ENCODE results near the gene MTUS2.

Gene MTUS2

DNA sequence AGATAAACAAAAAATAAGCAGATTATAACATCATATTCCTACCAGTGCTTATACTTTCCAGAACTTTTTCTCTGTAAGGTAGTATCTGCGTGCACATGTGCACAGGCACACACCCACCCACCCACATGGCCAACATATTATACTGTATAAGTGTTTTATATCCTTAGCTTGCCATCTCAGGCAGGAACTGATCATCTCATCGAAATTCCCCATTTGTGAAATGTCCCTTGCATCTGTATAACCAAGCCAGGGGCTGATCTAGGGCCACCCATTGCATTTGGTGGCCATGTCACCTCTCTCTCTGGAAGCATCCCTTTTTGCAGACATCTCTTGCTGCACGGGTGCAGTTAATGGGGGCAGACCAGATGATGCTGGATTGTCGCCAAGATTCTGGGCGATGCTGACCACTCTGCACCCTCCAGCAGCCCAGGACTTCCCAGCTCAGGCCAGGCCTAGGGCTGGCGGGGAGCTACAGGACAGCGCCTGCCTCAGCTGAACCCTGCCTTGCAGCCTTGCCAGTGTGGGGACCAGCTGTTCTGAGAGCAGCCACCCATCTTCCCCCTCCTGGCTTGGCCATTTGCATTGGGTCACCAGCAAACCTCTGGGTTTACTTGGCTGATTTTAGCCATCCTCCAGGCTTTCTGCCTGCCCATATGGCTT is 679.5 kb downstream of the MTUS2 start:
- in situ Hi-C loops (cut with MboI; ENCODE audit: low sequenced_read_pairs): loop anchor here (25.0 kb wide), 1 partner anchor 213 kb away; no protein-coding TSS in a partner anchor

DNA sequence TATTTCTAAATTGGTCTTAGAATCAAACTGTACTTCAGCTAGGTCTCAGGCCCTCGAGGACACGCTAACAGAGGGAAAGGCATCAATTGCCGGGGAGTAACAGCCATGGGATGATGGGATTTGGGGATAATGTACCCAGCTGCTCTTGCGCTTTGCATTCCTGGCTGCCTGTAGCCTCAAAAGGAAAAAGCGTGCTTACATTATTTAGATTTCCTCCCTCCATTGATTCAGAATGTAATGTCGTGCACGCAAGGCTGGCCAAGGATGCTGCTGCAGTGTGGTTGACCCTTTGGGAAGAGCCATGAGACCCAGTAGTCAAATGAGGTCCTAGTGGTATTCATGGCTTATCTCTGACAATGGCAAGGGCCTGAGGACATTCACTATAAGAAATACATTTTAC is 680.2 kb downstream of the MTUS2 start:
- in situ Hi-C loops (cut with MboI; ENCODE audit: low sequenced_read_pairs): loop anchor here (25.0 kb wide), 1 partner anchor 212 kb away; no protein-coding TSS in a partner anchor

DNA sequence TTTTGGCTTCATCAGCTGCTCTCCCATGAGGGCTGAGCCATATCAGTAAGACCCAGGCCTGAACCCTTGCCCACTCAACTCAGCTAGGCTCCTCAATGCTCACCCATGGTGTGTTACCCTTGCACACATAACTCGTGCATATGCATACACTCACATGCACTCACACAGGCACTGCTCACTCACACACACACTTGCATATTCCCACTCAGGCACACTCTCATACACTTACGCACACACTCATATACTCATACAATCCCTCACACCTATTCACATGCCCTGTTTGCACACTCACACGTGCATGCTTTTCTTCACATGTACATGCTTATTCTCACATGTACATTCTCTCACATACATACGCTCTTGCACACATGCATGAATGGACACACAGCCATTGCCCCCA is 681.5 kb downstream of the MTUS2 start:
- in situ Hi-C loops (cut with MboI; ENCODE audit: low sequenced_read_pairs): loop anchor here (25.0 kb wide), 1 partner anchor 211 kb away; no protein-coding TSS in a partner anchor

DNA sequence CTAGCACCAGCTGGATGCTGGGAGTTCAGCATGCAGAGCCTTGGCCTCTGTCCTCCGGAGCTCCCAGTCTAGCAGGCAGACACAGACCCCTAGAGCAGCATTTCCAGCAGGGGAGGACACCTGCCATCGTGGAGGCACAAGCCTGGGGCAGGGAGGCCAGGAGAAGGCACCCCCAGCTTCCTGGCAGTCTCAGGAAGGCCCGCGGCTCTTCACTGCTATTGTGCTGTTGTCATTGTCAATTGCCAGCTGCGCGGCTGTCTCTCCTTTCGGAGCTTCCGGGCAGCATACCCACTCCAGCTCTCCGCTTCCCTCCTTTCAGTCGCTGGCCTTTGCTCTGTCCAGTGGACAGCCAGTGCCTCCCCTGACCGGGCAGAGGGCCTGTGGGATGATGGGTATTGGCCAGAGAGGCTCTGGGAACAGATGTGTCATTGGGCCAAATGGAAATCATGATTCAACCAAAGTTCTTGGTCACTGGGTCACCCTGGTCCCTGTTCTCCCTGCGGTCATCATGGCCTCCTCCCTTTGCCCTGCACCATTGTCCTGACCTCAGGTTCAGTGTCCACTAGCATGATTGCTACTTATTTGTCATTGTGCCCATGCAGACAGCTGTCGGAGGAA is 682.4 kb downstream of the MTUS2 start:
- in situ Hi-C loops (cut with MboI; ENCODE audit: low sequenced_read_pairs): loop anchor here (25.0 kb wide), 1 partner anchor 210 kb away; no protein-coding TSS in a partner anchor

DNA sequence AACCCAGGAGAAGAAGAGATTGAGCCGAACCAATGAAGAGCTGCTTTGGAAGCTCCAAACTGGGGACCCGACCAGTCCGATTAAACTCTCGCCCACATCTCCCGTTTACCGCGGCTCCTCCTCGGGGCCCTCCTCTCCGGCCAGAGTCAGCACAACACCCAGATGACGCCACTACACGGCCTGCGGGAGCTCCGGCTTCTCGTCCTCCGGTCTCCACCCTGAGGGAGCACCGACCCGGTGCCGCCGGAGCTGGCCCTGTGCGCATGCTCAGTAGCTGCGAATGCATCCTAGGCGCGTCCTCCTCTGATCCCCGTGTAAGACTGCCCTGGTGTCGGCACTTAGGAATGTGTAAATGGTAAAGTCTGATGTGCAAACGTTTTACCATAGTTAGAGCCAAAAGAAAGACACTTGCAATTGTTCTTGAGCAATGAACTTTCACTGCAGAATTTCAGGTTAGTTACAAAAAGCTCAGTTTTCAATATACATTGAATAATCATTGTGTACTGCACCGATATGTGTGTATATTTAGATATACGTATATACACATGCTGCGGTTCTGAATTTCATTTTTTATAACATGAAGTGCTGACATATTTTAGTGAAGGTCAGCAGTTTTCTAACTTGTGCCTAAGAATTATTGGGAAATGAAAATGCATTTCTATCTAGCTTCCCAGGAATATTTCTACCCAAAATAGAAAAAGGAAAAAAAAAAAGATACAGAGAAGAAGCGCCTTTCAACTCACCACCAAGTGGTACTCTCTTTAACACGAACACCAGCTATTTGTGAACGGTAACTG is 683.1 kb downstream of the MTUS2 start:
- in situ Hi-C loops (cut with MboI; ENCODE audit: low sequenced_read_pairs): loop anchor here (25.0 kb wide), 1 partner anchor 209 kb away; no protein-coding TSS in a partner anchor

DNA sequence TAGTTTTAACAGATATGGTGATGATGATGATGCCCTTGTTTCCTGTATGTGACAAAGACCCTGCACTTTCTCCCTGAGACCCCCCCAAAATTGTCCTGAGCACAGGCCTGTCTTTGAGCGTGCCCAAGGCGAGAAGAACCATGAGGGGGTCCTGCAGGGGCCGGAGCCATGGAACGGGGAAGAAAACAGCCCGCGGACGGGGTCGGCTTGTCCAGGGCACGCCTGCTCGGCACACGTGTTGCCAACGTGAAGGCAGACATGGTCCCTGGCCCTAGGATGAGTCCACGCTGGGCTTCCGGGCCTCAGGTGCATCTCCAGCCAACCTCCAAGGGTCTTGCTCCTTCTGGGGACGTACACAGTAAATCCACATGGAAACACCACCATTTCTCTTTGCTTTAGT is 684.6 kb downstream of the MTUS2 start:
- in situ Hi-C loops (cut with MboI; ENCODE audit: low sequenced_read_pairs): loop anchor here (25.0 kb wide), 1 partner anchor 208 kb away; no protein-coding TSS in a partner anchor

DNA sequence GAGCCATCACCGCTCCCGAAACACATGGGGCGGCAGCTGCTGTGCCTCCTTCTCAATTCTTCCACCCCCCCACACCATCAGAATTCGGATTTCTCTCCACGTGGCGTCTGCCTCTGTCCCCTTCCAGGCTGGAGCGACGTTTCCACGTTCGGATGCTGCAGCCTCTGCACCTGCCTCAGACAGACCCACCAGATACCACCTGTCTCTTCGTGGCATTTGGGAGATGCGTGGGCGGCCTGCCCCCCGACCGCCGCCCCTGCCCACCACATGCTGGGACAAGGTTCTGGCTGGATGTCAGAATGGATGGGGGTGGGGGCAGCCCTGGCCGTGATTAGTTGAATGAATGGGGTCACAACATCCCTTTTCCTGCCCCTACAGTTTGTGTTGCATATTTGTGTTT is 685.4 kb downstream of the MTUS2 start:
- in situ Hi-C loops (cut with MboI; ENCODE audit: low sequenced_read_pairs): loop anchor here (25.0 kb wide), 1 partner anchor 207 kb away; no protein-coding TSS in a partner anchor

DNA sequence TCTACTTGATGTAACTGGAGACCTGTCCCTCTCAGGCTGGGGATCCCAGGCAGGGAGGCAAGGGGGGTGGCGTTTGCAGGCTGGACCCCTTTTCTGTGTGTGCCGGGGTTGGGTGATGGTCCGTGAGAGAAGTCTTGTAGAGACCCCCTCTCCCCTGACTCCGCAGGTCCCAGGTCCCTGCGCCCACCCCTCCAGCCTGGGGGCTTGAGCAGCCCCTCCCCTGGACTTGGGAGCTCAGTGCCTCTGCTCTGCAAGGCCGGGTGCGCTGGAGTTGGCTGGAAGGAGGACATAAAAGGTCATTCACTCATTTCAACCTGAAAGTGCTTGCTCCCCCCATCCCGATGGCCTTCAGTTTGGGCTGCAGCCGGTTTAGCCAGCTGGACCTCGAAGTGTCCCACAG is 685.8 kb downstream of the MTUS2 start:
- in situ Hi-C loops (cut with MboI; ENCODE audit: low sequenced_read_pairs): loop anchor here (25.0 kb wide), 1 partner anchor 206 kb away; no protein-coding TSS in a partner anchor

DNA sequence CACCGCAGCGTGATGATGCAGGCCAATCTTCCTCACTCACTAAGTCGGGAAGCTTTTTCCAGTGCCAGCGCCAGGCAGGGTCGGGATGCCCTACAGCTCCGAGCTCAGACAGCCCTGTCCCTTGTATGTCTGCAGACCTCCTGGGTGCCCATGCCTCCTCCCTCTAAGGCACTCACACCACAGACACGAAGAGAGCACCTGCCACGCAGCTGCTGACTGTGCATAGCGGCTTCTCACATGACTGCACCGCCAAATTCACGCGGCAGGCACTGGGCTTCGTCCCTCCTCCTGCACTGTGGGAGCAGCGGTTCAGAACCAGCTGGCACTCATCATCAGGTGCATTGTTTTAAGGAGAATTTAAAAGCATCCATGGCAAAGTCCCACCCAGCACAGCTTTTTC is 687.2 kb downstream of the MTUS2 start:
- in situ Hi-C loops (cut with MboI; ENCODE audit: low sequenced_read_pairs): loop anchor here (25.0 kb wide), 1 partner anchor 205 kb away; no protein-coding TSS in a partner anchor

DNA sequence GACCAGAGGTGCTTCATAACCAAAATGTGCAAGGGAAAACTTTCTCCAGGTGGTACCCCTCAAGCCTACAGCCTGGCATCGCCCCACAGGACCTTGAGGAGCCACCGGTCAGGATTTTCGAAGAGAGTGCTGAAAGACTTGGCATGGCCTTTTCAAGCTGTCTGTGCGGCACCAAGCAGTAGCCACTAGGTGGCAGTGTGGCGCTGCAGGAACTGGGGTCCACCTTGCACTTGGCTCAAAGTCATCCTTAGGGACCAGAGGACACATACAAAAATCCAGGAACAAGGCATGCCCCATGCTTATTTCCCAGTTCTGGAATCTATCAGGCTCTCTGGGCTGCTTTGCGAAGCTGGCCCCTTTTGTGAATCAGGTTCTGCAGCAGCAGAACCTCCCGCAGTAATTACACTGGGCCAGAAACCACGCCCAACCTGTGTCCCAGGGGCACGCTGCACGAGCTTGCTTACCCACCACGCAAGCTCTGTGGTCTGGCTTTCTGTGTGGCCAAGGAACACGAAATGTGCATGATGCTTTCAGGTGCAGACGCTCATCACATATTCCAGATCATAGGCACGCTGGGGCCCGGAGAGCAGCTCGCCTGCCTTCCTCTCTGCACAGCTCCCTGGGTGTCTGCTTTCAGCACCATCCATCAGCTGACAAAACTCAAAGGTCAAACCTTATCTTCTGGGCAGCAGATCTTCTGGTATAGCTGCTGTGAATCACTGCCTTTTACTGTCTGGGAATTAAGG is 688.2 kb downstream of the MTUS2 start:
- in situ Hi-C loops (cut with MboI; ENCODE audit: low sequenced_read_pairs): loop anchor here (25.0 kb wide), 1 partner anchor 204 kb away; no protein-coding TSS in a partner anchor

DNA sequence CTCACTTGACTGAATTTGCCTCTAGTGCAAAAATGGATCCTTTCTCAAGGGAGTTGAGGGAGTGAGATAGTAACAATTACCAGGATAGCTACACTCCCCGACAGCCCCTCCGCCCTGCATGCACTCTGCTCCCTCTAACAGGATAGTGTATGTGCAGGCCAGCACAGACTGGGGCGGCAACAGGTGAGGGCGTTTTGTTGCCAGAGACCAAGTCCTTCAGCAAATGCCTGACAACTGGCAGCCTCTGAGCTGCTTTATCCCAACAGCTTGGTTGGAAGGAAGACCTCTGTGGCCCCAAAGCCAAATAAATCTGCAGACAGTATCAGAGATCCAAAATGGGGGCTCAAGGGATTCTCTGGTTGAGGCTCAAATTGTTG is 688.7 kb downstream of the MTUS2 start:
- in situ Hi-C loops (cut with MboI; ENCODE audit: low sequenced_read_pairs): loop anchor here (25.0 kb wide), 1 partner anchor 203 kb away; no protein-coding TSS in a partner anchor

DNA sequence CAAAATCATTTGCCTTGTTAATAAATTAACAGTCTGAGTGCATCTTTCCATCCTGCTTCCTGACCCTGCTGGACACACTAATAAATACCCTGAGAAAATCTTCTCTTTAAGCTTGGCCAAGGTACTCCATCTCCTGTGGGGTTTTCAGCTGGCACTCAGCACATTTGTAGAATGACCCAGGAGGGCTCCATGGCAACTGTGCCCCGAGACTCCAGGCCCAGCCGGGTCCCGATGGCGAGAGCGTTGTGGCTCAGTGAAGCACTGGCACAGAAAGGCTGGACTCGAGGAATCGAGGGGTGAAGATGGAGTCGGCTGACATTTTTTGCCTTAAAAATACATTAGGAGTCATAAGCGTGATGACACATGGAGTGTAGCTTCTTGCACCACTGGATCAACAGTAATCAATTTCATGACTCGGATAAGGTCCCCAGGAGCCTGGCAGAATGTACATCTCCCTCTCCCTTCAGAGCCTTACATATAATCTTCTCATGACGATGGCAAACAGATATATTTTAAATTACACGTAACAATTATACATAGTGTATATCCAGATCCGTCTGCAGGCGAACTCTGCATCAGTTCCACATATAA is 690.0 kb downstream of the MTUS2 start:
- in situ Hi-C loops (cut with MboI; ENCODE audit: low sequenced_read_pairs): loop anchor here (25.0 kb wide), 1 partner anchor 202 kb away; no protein-coding TSS in a partner anchor

DNA sequence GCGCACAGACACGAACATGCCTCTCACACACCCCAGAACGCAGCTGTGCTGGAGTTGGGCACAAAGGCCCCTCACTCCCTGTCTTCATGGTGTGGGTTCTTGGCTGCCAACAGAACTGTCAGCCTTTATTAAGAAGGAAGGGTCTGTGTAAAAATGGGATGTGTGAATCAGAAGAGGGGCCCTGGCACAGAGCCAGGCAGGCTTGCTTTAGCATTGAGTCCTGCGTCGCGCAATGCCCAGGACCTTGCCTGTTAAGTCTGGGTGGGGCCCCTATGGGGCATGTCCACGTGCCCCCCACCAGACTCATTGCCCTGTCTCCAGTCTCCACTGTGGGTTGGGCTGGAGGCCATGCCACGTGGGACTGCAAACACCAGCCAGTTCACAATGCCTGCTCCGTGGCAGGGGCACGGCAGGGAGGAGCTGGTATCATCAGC is 690.5 kb downstream of the MTUS2 start:
- in situ Hi-C loops (cut with MboI; ENCODE audit: low sequenced_read_pairs): loop anchor here (25.0 kb wide), 1 partner anchor 202 kb away; no protein-coding TSS in a partner anchor

DNA sequence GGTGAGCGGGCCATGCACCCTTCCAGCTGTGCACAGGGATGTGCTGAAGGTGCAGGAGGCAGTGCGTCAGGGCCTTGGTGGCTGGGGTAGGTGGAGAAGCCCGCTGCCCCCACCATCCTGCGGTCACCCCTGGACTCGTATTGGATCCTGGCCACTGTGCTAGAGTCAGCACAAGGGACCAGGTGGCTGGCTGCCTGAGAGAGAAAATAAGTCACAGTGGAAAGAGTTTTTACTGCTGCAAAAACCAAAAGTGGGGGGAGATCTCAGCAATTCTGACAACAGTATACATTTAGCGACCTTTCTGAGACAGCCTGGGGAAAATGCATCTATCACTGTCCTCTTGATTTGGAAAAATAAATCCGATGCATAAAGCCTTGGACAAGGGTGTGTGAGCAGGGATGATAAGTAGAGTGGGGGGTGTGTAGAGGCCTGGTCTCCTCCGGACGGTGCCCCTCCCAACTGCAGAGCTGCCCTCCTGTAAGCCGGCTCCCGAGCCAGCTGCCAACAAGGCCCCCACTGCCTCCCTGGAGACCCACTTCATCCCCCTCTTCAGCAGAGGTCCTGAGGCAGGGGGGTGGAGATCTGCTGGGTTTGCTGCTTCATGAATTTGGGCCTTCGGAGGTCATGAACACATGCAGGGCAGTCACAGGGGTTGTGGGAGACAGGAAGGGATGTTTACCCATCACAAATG is 691.1 kb downstream of the MTUS2 start:
- in situ Hi-C loops (cut with MboI; ENCODE audit: low sequenced_read_pairs): loop anchor here (25.0 kb wide), 1 partner anchor 201 kb away; no protein-coding TSS in a partner anchor

DNA sequence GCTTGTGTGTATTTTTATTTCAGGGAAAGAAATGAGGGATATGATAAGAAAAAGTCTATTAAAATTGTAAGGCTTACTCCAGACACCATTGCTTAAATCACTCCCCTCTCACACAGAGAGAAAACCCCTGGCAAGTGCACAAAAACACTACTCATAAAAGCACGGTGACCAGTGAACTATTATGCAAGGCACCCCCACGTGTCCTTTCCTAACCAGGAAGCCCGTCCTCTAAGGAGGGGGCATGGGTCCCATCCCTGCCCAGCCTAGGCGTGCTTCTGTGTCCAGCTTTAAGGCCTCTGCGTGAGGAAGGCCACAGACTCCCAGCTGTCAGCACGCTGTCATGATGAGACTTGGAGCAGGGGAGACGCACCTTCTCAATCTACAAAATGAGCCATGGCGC is 691.8 kb downstream of the MTUS2 start:
- in situ Hi-C loops (cut with MboI; ENCODE audit: low sequenced_read_pairs): loop anchor here (25.0 kb wide), 1 partner anchor 200 kb away; no protein-coding TSS in a partner anchor

DNA sequence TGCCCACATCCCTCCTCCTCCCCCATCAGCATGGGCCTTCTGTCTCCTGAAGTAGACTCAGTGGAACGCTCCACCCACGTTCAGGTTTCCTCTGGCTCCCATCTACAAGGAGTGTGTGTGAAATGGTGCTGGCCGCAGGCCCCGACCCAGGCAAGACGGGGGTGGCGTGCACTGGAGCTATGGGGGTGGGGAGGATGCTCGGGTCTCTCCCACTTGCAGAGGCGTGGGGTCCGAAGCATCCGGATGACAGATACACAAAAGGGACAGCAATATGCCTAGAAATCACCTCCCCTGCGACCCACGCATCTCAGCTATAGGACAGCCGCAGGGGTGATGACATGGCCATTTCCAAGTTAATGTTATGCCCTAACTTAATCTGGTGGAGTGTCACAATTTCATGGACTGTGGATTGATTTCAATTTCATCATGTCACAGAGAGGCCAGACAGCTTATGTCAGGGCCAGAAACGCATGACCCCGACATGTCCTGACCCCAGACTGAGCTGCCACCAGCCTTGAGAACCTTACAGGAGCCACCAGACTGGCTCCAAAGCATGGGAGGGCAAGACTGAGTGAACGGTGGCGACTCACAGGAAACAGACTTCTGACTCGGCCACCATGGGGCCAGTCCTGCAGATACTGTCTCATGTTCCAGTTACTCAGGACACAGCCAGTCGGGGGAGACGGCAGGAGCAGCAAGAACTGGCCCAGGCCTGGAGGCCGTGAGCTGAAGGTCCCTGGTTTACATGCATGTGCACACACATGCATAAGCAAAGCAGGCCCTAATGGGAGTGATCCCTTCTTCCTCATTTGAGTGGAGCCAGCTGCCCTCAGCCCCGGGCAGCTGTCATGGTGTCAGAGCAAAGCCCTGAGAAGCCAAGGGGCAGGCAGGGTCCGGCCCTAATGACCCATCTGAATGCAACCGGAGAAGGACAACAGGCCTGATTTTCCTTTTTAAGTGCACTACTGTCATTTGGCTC is 693.2 kb downstream of the MTUS2 start:
- in situ Hi-C loops (cut with MboI; ENCODE audit: low sequenced_read_pairs): loop anchor here (25.0 kb wide), 1 partner anchor 199 kb away; no protein-coding TSS in a partner anchor

DNA sequence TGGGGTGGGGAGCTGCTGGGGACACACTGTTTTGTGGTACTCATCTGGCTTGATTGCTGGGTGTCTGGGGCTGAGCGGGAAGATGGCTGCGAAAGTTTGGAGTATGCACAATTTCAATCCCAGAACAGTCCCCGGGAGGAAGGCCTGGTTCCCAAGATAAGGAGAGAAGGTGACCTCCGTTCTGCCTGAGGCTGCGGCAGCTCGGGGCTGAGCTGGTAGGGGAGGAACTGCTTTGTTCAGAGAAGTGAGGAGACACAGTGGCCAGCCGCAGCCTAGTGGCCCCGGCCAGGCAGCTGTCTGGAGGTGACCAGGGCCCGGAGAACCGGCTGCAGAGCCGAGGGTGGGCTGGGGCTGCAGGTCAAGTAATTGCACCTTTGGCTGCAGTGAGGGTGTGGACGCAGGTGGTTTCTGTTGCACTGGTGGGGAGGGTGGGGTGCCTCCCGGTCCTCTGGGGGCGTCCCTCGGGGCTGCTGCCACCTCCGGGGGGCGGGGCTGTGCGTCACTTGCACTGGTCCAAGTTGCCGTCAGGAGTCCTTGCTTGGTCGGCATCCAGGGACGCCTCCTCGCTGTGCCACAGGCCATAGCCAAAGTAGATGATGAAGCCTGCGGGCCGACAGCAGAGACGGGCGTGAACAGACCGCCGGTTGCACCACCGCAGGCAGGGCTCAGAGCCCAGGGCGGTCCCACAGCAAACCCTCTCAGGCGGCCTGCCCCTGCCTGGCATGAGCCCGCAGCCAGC is 694.0 kb downstream of the MTUS2 start:
- in situ Hi-C loops (cut with MboI; ENCODE audit: low sequenced_read_pairs): loop anchor here (25.0 kb wide), 1 partner anchor 198 kb away; no protein-coding TSS in a partner anchor

Measured in HL-60/S4 (cell line).